HCT116 (cell line): ENCODE data around the gene OVCH2.

Experiments
- EZH2 ChIP-seq: fragments of 200-600 bp; sonication (generic); IDR thresholded peaks from 2 replicates; pipeline ENCODE4 v1.6.1; 2017; ENCODE audit warnings: antibody characterized with exemption, mixed run types
- EZH2phosphoT487 ChIP-seq: fragments of 200-600 bp; IDR thresholded peaks from 2 replicates; pipeline ENCODE4 v1.6.1; 2018; ENCODE audit warnings: antibody characterized with exemption, borderline replicate concordance
- TF ChIP-seq, protein P1 (sequence below), 3 experiments: fragments of 200-600 bp in 1 of 3; sonication (generic) in 1 of 3; IDR thresholded peaks in 2 of 3; conservative IDR thresholded peaks in 1 of 3; 2 replicates each; pipeline ENCODE4 v1.5.1; 2012 to 2017; ENCODE audit warnings: low read depth in 2 of 3, low read length in 2 of 3, antibody characterized with exemption in 1 of 3, borderline replicate concordance in 1 of 3, control low read depth in 1 of 3, mild to moderate bottlenecking in 1 of 3, mixed read lengths in 1 of 3, mixed run types in 1 of 3, moderate library complexity in 1 of 3; ENCODE audit not compliant: insufficient read depth in 1 of 3
- TF ChIP-seq, protein P2 (sequence below): IDR thresholded peaks from 2 replicates; pipeline ENCODE4 v1.6.1; 2011; ENCODE audit warnings: mild to moderate bottlenecking, low read length, moderate library complexity; ENCODE audit not compliant: insufficient replicate concordance; ENCODE audit errors: extremely low read depth

DNA sequence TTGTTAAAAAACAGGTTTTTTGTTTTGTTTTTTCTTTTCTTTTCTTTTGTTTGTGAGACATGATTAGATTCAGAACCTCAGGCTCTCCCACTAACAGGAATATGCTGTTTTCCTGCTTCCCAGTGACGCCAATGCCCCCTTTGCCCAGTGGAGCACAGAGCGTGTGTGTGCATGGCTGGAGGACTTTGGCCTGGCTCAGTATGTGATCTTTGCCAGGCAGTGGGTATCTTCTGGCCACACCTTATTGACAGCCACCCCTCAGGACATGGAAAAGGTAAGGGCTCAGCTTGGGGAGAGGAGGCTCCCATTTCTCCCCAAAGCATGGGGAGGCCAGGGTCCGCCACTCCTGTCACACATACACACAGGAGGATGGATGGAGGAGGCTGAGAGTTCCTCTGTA lies 58.0 kb downstream of the OVCH2 start:
- TF ChIP-seq, protein P1, sequence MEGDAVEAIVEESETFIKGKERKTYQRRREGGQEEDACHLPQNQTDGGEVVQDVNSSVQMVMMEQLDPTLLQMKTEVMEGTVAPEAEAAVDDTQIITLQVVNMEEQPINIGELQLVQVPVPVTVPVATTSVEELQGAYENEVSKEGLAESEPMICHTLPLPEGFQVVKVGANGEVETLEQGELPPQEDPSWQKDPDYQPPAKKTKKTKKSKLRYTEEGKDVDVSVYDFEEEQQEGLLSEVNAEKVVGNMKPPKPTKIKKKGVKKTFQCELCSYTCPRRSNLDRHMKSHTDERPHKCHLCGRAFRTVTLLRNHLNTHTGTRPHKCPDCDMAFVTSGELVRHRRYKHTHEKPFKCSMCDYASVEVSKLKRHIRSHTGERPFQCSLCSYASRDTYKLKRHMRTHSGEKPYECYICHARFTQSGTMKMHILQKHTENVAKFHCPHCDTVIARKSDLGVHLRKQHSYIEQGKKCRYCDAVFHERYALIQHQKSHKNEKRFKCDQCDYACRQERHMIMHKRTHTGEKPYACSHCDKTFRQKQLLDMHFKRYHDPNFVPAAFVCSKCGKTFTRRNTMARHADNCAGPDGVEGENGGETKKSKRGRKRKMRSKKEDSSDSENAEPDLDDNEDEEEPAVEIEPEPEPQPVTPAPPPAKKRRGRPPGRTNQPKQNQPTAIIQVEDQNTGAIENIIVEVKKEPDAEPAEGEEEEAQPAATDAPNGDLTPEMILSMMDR (IDR thresholded peaks at IDR 0.05 in 2 of 3, conservative IDR thresholded peaks at IDR 0.05 in 1 of 3; ENCODE audit: borderline replicate concordance in 1 of 3, insufficient read depth in 1 of 3, low read depth in 2 of 3, low read length in 2 of 3), result no peak
- no peak for TF ChIP-seq EZH2
- no peak for TF ChIP-seq EZH2phosphoT487
- TF ChIP-seq, protein P2, sequence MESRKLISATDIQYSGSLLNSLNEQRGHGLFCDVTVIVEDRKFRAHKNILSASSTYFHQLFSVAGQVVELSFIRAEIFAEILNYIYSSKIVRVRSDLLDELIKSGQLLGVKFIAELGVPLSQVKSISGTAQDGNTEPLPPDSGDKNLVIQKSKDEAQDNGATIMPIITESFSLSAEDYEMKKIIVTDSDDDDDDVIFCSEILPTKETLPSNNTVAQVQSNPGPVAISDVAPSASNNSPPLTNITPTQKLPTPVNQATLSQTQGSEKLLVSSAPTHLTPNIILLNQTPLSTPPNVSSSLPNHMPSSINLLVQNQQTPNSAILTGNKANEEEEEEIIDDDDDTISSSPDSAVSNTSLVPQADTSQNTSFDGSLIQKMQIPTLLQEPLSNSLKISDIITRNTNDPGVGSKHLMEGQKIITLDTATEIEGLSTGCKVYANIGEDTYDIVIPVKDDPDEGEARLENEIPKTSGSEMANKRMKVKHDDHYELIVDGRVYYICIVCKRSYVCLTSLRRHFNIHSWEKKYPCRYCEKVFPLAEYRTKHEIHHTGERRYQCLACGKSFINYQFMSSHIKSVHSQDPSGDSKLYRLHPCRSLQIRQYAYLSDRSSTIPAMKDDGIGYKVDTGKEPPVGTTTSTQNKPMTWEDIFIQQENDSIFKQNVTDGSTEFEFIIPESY, result no peak
